GM13977 (cell line): ENCODE results near the gene CNOT3.

Experiments
- DNase-seq: peaks from one replicate; pipeline ENCODE4 v3.0.0; 2012; ENCODE audit warnings: low spot score
- CTCF ChIP-seq: IDR thresholded peaks from 2 replicates; pipeline ENCODE4 v1.5.1; 2012; ENCODE audit warnings: mild to moderate bottlenecking, control low read depth; ENCODE audit not compliant: insufficient read depth; ENCODE audit errors: extremely low read depth, missing control alignments
- in situ Hi-C: fragments of 300-500 bp; cut with MboI; formaldehyde crosslinking; loops from one replicate; pipeline ENCODE4 v1.12.0; 2022; ENCODE audit warnings: low sequenced_read_pairs, low pct_unique_long_range_greater_than_20kb, mixed read lengths, inconsistent platforms; ENCODE audit not compliant: unreplicated experiment

CNOT3 gene

DNA sequence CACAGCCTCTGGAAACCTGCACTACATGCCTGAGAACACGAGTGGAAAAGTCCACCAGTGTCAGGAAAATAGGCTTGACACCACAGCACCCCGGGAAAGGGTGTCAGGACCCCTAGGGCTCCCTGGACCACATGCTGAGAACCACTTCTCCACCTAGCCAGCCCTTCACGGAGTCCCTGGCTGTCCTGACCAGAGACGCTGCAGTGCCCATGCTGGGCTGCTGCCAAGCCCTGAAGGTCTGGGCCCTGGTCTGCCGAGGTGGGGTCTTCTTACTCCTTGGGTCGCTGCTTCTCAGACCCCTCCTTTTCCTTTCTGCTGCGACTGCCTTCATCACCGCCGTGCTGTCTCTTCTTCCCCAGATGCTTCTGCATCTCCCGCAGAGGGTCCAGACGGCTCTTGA lies 18.9 kb downstream of the CNOT3 start:
- DNase-seq: no peak
- no peak for TF ChIP-seq CTCF
- in situ Hi-C loops: no loop called here

- in situ Hi-C loops: no loop called here
- no peak for TF ChIP-seq CTCF
- no peak for DNase-seq
Observed at GRCh38 chr19:54156953-54157352, 19.4 kb downstream of the CNOT3 start.

- DNase-seq: peak; percentile 73
- TF ChIP-seq CTCF: no peak
- in situ Hi-C loops: no loop called here
Observed at GRCh38 chr19:54158812-54159351, 21.3 kb downstream of the CNOT3 start.

DNA sequence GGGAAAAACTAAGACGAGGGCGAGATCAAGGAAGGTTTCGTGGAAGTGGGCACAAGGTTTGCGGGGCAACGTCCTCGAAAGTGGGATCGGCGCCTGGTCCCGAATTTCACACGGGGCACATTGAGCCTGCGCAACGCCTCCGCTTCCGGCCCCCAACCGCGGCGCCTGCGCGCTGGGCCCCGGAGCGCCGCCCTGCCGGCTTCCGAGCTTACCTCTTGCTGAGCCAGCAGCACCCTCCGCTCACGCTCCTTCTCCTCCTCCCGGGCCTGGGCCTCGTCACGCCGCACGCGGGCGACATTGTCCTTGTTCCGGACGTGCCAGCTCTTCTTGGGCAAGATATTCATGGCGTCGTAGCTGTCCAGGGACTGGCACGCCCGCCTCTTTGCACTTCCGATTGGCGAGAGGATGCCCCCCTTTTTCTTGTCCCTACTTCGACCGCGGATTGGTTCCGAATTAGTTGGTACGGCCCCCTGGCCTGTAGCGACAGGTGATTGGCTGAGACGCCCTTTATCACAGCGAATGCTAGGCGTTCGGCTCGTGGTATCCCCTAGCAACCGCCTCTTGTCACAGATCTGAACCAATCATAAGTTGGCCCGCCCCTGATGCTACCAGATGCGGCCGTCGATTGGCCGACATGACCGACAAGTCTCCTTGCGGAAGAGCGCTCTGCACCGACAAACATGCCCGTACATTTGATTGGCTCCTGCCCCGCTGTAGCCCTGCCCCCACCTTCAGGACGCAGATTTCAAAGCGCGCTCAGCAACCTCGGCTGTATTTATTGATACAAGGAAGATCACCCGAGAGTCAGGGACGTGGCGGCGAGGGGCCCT lies 22.0 kb downstream of the CNOT3 start, which contains the start of gene LENG1:
TSS of gene LENG1 (minus strand) at position 370 of the 830 bp plus-strand sequence. CDS start at position 344, 26 bp downstream.
- peak; percentile 99 for DNase-seq
- TF ChIP-seq CTCF: peak; percentile 34
- in situ Hi-C loops: no loop called here

GRCh38 chr19:54160182-54160811 lies 22.7 kb downstream of the CNOT3 start:
- no peak for DNase-seq
- no peak for TF ChIP-seq CTCF
- in situ Hi-C loops: no loop called here

- TF ChIP-seq CTCF: no peak
- no peak for DNase-seq
- in situ Hi-C loops: no loop called here
Observed at GRCh38 chr19:54160854-54161253, 23.3 kb downstream of the CNOT3 start.
